Panc1 (cell line): ENCODE measurements around the gene ZNF236. TPM values are rescaled to one million over a fixed set of nuclear protein-coding genes. Genes with fewer than 3 reads are reported as not detected.
"Not testable (repeated sequence)": the region's sequence is repeated elsewhere in the genome, so short reads cannot be mapped to it uniquely, and the experiment has no call there.

Experiments used
- ATAC-seq: fragments of 200-7000 bp; cut with Tn5 transposase; 2 replicates; pipeline ENCODE4 v1.9.1; 2020; ENCODE audit warnings: mild to moderate bottlenecking, moderate library complexity
- BruUV-seq: library from RNA; stranded (reverse); fragments of 400-500 nt; replicated peaks from 2 replicates; lab custom pipeline; 2021; lab: Mats Ljungman, UMichigan
- CTCF ChIA-PET: fragments of 300-600 bp; sonication (Branson Sonifier 250); formaldehyde crosslinking; loops from one replicate; lab custom pipeline; 2022; ENCODE audit warnings: antibody characterized with exemption; lab: Charles Lee
- POLR2A ChIA-PET: fragments of 300-600 bp; sonication (Branson Sonifier 250); formaldehyde crosslinking; loops from one replicate; lab custom pipeline; 2022; ENCODE audit warnings: antibody characterized with exemption; lab: Charles Lee
- DNase-seq: peaks from one replicate; pipeline ENCODE4 v3.0.0-alpha.2; 2010; ENCODE audit warnings: low read depth, low spot score
- H3K27ac ChIP-seq: 2 replicates; pipeline ENCODE4 v1.5.1; 2011; ENCODE audit warnings: mild to moderate bottlenecking, low read length, inconsistent platforms
- H3K27me3 ChIP-seq: fragments of 200-500 bp; sonication (Bioruptor generic); 2 replicates; pipeline ENCODE4 v1.6.0; 2014; ENCODE audit warnings: low read length, inconsistent platforms; ENCODE audit not compliant: control insufficient read depth, insufficient read depth
- H3K36me3 ChIP-seq: fragments of 200-500 bp; sonication (Bioruptor generic); 2 replicates; pipeline ENCODE4 v1.5.1; 2014; ENCODE audit warnings: inconsistent platforms, mild to moderate bottlenecking, low read length, moderate library complexity; ENCODE audit not compliant: control insufficient read depth, insufficient read depth
- H3K4me1 ChIP-seq: 2 replicates; pipeline ENCODE4 v1.5.1; 2011; ENCODE audit warnings: inconsistent platforms, mild to moderate bottlenecking, low read length, moderate library complexity; ENCODE audit not compliant: control insufficient read depth, insufficient read depth
- H3K4me3 ChIP-seq, 2 experiments: 2 replicates each; pipeline ENCODE4 v1.5.1; 2011 to 2012; ENCODE audit warnings: low read depth in 2 of 2, low read length in 2 of 2, mild to moderate bottlenecking in 2 of 2, inconsistent platforms in 1 of 2, moderate library complexity in 1 of 2
- H3K9me3 ChIP-seq: fragments of 200-500 bp; sonication (Bioruptor generic); 2 replicates; pipeline ENCODE4 v1.5.1; 2014; ENCODE audit warnings: low read depth, mild to moderate bottlenecking, inconsistent platforms, low read length, moderate library complexity; ENCODE audit not compliant: control insufficient read depth, insufficient read depth
- CTCF ChIP-seq: fragments of 450-650 bp; IDR thresholded peaks from 2 replicates; pipeline ENCODE4 v1.5.1; 2017; ENCODE audit warnings: mild to moderate bottlenecking
- POLR2AphosphoS5 ChIP-seq: IDR thresholded peaks from 2 replicates; pipeline ENCODE4 v1.6.1; 2012; ENCODE audit warnings: mild to moderate bottlenecking, low read depth, low read length, moderate library complexity
- REST ChIP-seq, 2 experiments: IDR thresholded peaks; 2 replicates each; pipeline ENCODE4 v1.6.1; 2011 to 2012; ENCODE audit warnings: low read depth in 2 of 2, control low read depth in 1 of 2, low read length in 1 of 2, mild to moderate bottlenecking in 1 of 2, moderate library complexity in 1 of 2; ENCODE audit not compliant: insufficient read depth in 1 of 2
- SIN3A ChIP-seq: IDR thresholded peaks from 2 replicates; pipeline ENCODE4 v1.6.1; 2012; ENCODE audit warnings: low read depth, mild to moderate bottlenecking, low read length, moderate library complexity, borderline replicate concordance; ENCODE audit not compliant: insufficient read depth
- TCF7L2 ChIP-seq: IDR thresholded peaks from 2 replicates; pipeline ENCODE4 v1.6.1; 2011; ENCODE audit warnings: mild to moderate bottlenecking, low read depth, low read length, inconsistent platforms
- in situ Hi-C: cut with HindIII; loops from 2 replicates; pipeline ENCODE4 v1.10.0; 2016; ENCODE audit warnings: low sequenced_read_pairs, low pct_unique_long_range_greater_than_20kb
- intact Hi-C: fragments of 100-400 bp; cut with micrococcal nuclease; formaldehyde crosslinking; loops from one replicate; pipeline ENCODE4 v1.10.0; 2022; ENCODE audit not compliant: unreplicated experiment
- total RNA-seq: library from RNA; stranded (reverse); gene quantifications from one replicate; pipeline ENCODE4 v1.2.1, GENCODE V29; 2021; ENCODE audit not compliant: unreplicated experiment

The ZNF236 gene
- total RNA-seq, 1 experiment from 2014 or later: 32.2 TPM

GRCh38 chr18:76967299-76967698 lies 144.9 kb downstream of the ZNF236 start:
- CTCF ChIA-PET, H3K4me3 ChIP-seq, H3K9me3 ChIP-seq, H3K27me3 ChIP-seq, H3K4me1 ChIP-seq, in situ Hi-C loops, ATAC-seq, H3K27ac ChIP-seq, H3K36me3 ChIP-seq, POLR2A ChIA-PET, BruUV-seq, DNase-seq, intact Hi-C loops: not testable (repeated sequence)

- intact Hi-C loops (no loop called here), in situ Hi-C loops (no loop called here)
- H3K27me3 ChIP-seq: no peaks in the 10 kb centered on the region
- H3K36me3 ChIP-seq: no peaks in the 10 kb centered on the region
- BruUV-seq: no TSS peak
- DNase-seq: no peak
- H3K4me3 ChIP-seq: no peak overlapping the region
- ChIA-PET POLR2A (no interaction called here), CTCF (no interaction called here)
- TF ChIP-seq REST (IDR thresholded peaks at IDR 0.05; ENCODE audit: insufficient read depth in 1 of 2, low read depth in 2 of 2, low read length in 1 of 2) (no peak), SIN3A (no peak), POLR2AphosphoS5 (no peak), TCF7L2 (no peak), CTCF (no peak)
- H3K9me3 ChIP-seq: no peaks in the 10 kb centered on the region
- H3K27ac ChIP-seq: no peak overlapping the region
- no peaks in the 10 kb centered on the region for H3K4me1 ChIP-seq
- ATAC-seq: no peak
These were observed 145.5 kb downstream of the ZNF236 start for GRCh38 chr18:76967721-76968472.
